ENCODE data around the gene PCDH11X.
"Not testable (repeated sequence)": the region's sequence is repeated elsewhere in the genome, so short reads cannot be mapped to it uniquely, and the experiment has no call there.

DNA sequence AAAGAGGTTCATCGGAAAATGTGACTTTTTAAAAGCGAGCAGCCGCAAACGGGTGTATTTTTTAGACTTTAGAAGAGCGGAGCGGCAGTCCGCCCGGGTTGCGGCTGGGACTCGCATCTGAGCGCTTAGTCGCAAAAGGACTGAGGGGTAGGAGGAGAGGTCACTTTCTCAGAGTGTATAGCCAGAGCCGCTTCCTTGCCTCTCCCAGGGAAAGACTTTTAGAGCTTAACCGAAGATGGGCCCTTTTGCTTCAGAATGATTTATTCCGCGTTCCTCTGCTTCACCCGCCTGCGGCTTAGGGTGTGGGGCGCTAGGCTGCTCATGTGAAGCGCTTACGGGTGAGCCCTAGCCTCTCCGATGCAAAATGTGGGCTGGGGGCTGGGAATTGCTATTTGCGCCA is 1.5 kb downstream of the PCDH11X start:
- TF ChIP-seq, protein P1, sequence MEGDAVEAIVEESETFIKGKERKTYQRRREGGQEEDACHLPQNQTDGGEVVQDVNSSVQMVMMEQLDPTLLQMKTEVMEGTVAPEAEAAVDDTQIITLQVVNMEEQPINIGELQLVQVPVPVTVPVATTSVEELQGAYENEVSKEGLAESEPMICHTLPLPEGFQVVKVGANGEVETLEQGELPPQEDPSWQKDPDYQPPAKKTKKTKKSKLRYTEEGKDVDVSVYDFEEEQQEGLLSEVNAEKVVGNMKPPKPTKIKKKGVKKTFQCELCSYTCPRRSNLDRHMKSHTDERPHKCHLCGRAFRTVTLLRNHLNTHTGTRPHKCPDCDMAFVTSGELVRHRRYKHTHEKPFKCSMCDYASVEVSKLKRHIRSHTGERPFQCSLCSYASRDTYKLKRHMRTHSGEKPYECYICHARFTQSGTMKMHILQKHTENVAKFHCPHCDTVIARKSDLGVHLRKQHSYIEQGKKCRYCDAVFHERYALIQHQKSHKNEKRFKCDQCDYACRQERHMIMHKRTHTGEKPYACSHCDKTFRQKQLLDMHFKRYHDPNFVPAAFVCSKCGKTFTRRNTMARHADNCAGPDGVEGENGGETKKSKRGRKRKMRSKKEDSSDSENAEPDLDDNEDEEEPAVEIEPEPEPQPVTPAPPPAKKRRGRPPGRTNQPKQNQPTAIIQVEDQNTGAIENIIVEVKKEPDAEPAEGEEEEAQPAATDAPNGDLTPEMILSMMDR (IDR thresholded peaks at IDR 0.05) = not testable (repeated sequence)
- TF ChIP-seq POLR2A (IDR thresholded peaks at IDR 0.05) = not testable (repeated sequence)

Measured in adrenal gland (tissue), 5 donors.